ENCODE data around the gene ABI3BP. TPM values are rescaled to one million over a fixed set of nuclear protein-coding genes. Genes with fewer than 3 reads are reported as not detected.

ABI3BP gene
- total RNA-seq, 1 experiment from 2014 or later, result 0.28 TPM

- DNase-seq, result no peak
- no peak overlapping the region for H3K4me2 ChIP-seq (ENCODE audit: insufficient read depth, insufficient read length, low read length)
Measured at GRCh38 chr3:100992231-100993012, 799 bp downstream of the ABI3BP start.

More at GRCh38 chr3:100992231-100993012, 799 bp downstream of the ABI3BP start:
- H3K56ac ChIP-seq (ENCODE audit: insufficient read length, low read depth, low read length), result no peak overlapping the region
- H3K9ac ChIP-seq (ENCODE audit: extremely low read depth, insufficient read length, low read length), result no peak overlapping the region
- Mint-ChIP-seq H3K27me3 (ENCODE audit: low read depth) (no peaks in the 10 kb centered on the region; the same call in 1 of the 2 replicates), H3K4me1 (no peaks in the 10 kb centered on the region), H3K9me3 (no peaks in the 10 kb centered on the region), H3K4me3 (no peak overlapping the region), H3K36me3 (ENCODE audit: insufficient read depth in 1 of 3, low read depth in 3 of 3) (no peaks in the 10 kb centered on the region), H3K27ac (peak overlapping the region in 1 of 3 experiments; percentile 48; a peak in 1 of 7 replicates)
- no peak overlapping the region for H3K4ac ChIP-seq (ENCODE audit: low read depth, low read length)
- H3K23me2 ChIP-seq (ENCODE audit: insufficient read length, low read depth, low read length, poor library complexity, severe bottlenecking), result no peaks in the 10 kb centered on the region
- no peak overlapping the region for H4K8ac ChIP-seq (replicated peaks; ENCODE audit: insufficient read length, low read depth, low read length)
- no peak overlapping the region for H2BK15ac ChIP-seq (ENCODE audit: low read depth, low read length)
- no peak overlapping the region for H2BK20ac ChIP-seq (ENCODE audit: low read depth, low read length, poor library complexity, severe bottlenecking)
- no peak overlapping the region for H3K18ac ChIP-seq (ENCODE audit: insufficient read length, low read depth, low read length)
- no peak overlapping the region for H3K27ac ChIP-seq (ENCODE audit: insufficient read length, low read depth, low read length)
- no peak overlapping the region for H2BK120ac ChIP-seq (ENCODE audit: low read depth, low read length, poor library complexity, severe bottlenecking)
- no peak overlapping the region for H4K5ac ChIP-seq (ENCODE audit: insufficient read length, low read depth, low read length)
- H3K23ac ChIP-seq (ENCODE audit: insufficient read length, low read depth, low read length), result no peak overlapping the region
- no peak overlapping the region for H3K14ac ChIP-seq (ENCODE audit: insufficient read depth, low read length)
- H2BK12ac ChIP-seq (ENCODE audit: insufficient read length, low read depth, low read length), result no peak overlapping the region
- WGBS (ENCODE audit: extremely low coverage, insufficient read length, low lambda C conversion rate), result no CpG with 5 or more reads among the region's 3 CpGs
- no peak overlapping the region for H3T11ph ChIP-seq (ENCODE audit: low read length)
- H2AFZ ChIP-seq (ENCODE audit: low read length), result no peak overlapping the region
- H2BK5ac ChIP-seq (ENCODE audit: insufficient read length, low read length), result no peak overlapping the region
- H3K79me2 ChIP-seq (ENCODE audit: insufficient read depth, low read length), result no peaks in the 10 kb centered on the region
- H3K4me1 ChIP-seq (ENCODE audit: insufficient read depth, low read length), result no peaks in the 10 kb centered on the region
- H4K91ac ChIP-seq (ENCODE audit: insufficient read length, low read depth, low read length), result no peak overlapping the region
- no peak for TF ChIP-seq CTCF (conservative IDR thresholded peaks at IDR 0.05)
- no peaks in the 10 kb centered on the region for H3K79me1 ChIP-seq (ENCODE audit: insufficient read depth, low read depth, low read length, poor library complexity, severe bottlenecking)
- no peak overlapping the region for H2AK5ac ChIP-seq (ENCODE audit: insufficient read length, low read length)
- H3K27me3 ChIP-seq (ENCODE audit: insufficient read depth, low read length), result no peaks in the 10 kb centered on the region
- no peaks in the 10 kb centered on the region for H4K20me1 ChIP-seq (ENCODE audit: control insufficient read depth, insufficient read depth, insufficient read length)
- H3K9me3 ChIP-seq (ENCODE audit: control insufficient read depth, low read depth, low read length), result no peaks in the 10 kb centered on the region

Data from H9 (cell line).